CD4-positive, alpha-beta T cell treated with Interferon alpha-2 for 1 hour (primary cell): ENCODE measurements around the gene SRMS.

ENCODE experiments used
- DNase-seq, 2 donors: peaks; one replicate each; pipeline ENCODE4 v3.0.0-alpha.2; 2020 to 2022

The SRMS gene

GRCh38 chr20:63551068-63551467 is 3.5 kb upstream of the SRMS start:
- no peak for DNase-seq

DNA sequence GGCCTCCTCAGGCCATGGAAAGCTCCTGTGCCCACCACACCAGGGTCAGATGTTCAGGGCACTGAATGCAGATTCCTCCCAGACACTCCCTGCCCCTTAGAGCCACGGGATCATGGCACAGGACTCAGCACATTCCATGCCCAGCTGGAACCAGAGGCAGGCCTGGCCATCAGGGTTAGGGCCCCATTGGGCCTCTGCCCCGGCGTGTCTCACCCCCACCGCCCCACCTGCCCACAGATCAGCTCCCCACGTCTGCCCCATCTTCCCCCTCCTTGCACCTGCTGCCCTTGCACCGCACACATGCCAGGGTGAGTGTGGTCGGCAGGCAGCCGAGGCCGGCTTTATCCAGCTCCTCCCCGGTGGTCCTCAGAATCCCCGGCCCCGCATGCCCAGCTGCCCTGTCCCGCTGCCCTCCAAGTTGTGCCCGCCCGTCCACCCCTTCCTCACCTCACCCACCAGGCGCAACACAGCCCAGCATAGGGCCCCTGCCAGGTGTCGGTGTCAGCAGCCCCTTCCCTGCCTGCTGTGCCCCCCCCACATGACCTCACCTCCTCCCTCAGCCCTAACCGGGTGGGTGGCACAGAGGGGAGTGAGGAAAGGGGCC is 2.2 kb upstream of the SRMS start:
- DNase-seq: no peak

DNA sequence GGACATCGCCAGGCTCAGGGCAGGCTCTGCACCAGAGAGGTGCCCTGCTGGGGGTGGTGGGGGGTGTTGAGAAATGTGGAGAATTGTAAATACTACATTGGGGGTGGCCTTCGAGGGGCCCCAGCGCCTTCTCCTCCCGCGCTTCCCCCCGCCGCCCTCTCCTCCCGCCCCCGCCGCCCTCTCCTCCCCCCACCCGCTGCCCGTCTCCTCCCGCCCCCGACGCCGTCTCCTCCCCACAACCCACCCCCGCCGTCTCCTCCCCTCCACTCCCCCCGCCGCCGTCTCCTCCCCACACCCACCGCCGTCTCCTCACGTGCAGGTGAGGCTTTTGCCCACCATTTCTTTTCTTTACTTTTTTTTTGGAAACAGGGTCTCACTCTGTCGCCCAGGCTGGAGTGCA is 1.5 kb upstream of the SRMS start:
- DNase-seq: no peak

DNA sequence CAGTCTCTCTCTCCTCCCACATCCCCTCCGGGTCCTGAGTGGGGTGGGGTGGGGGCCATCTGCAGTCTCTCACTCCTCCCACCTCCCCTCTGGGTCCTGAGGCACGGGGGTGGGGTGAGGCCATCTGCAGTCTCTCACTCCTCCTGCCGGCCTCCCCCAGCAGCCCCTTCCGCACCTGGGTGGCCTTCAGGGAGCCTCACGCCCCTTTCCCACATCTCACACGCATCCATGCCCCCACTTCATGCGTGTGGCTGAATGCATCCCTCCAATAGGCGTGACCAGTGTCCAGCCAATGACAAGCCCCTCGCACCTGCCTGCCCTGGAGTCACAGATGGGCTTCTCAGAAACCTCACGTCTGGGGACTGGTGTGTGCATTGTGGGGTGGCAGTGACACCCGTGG is 993 bp upstream of the SRMS start:
- DNase-seq: no peak

GRCh38 chr20:63546956-63547724 is 409 bp downstream of the SRMS start:
- DNase-seq: no peak

DNA sequence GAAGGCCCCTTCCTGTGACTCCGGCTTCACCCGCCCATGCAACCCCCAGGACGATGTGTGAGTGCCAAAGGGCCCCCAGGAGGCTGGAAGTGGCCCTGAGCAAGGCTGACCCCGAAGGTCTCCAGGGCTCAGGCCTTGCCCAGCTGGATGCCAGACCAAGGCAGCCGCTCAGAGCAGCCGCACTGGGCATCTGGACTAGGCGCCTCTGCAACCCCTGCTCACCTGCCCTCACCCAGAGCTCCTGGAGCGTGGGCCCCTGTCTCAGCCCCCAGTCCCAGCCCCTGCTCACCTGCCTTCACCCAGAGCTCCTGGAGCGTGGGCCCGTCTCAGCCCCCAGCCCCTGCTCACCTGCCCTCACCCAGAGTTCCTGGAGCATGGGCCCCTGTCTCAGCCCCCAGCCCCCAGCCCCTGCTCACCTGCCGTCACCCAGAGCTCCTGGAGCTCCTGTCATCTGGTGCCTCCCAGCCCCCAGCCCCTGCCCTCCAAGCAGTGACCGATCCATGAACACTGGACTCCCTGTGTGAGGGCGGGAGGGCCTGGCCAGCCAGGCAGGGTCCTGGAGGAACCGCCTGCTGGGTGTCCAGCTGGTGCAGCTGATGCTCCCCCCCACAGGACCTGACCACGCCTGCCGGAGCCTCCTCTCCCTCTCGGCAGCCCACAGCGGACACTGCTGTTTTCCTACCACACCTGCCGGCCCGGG is 1.1 kb downstream of the SRMS start:
- DNase-seq: no peak

- no peak for DNase-seq
These were observed 1.7 kb downstream of the SRMS start for GRCh38 chr20:63545814-63546213.

GRCh38 chr20:63544958-63545516 is 2.5 kb downstream of the SRMS start:
- DNase-seq: no peak

DNA sequence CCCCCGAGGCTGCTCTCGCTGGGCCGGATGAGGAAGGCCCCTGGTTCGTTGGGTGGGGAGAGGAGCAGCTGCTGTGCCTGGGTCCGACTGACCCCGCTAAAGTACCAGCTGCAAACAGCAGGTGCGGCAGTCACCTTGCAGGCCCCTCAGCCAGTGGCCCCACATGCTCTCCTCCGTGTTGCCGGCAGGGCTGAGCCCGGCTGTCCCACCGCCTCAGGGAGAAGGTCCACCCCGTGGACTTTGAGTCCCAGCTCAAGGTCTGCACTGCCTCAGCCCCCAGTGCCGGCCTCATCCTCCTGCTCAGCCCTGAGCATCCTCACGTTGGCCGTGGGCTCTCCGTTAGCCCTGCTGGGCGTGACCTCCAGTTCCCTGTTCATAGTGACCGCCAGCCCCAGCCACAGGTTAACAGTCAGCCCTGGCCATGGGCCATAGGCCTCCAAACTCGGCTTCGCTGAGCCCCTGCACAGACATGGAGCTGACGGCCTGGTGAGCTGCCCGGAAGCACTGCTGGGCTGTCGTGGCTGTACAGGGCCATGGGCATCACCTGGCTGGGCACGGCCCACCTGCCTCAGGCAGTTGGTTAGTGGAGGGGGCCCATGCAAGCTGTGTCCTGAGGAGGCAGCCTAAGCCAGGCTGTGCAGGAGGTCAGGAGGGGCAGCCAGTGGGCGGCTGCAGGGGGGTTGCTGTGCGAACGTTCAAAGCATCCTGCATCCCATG is 3.1 kb downstream of the SRMS start:
- no peak for DNase-seq

DNA sequence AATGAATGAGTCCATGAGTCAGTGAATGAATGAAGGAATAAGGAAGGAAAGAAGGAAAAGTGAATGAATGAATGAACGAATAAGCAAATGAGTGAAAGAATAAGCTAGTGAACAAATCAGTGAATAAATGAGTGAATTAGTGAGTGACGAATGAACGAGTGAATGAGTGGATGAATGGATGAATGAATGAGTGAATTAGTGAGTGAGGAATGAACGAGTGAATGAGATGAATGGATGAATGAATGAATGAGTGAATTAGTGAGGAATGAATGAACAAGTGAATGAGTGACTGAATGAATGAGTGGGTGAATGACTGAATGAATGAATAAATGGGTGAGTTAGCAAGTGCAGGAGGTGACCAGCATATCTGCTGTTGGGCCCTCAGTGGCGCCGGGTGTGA is 3.8 kb downstream of the SRMS start:
- no peak for DNase-seq

DNA sequence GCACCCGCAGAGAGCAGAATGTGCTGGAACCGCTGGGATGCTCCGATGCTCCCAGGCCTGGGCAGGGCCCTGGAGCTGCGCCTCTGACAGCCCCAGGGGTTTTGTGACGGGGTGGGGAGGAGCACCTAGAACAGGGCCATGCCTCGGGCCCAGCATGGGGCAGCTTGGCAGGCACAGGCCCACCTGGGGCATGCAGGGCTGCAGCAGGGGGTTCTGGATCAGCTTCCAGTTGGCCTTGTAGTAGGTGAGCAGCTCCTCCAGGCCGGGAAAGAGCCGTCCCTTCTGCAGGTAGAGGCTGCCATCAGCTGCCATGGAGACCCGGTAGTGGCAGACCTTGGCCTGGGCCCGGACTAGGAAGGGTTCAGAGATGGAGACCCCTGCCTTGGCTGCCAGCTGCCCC is 4.4 kb downstream of the SRMS start:
- DNase-seq: no peak

DNA sequence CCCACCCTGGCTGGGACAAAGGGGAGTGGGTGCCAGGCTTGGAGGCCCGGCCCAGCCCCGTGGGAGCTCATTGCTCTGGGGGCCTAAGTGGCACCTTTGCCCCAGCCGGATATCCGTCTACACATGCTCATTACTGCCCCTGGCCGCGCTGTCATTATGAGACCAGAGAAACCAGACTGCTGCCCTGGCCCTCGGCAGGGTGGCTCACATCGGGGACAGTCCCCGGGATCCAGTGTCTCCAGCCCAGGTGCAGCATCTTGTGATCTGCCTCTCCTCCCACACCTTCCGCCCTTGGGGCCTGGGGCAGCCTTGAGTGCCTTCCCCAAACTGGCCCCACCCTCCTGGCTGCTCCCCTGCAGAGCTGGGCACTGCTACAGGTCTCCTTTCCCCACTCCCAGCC is 4.9 kb downstream of the SRMS start:
- DNase-seq: peak in 1 of 2 donors; percentile 32

DNA sequence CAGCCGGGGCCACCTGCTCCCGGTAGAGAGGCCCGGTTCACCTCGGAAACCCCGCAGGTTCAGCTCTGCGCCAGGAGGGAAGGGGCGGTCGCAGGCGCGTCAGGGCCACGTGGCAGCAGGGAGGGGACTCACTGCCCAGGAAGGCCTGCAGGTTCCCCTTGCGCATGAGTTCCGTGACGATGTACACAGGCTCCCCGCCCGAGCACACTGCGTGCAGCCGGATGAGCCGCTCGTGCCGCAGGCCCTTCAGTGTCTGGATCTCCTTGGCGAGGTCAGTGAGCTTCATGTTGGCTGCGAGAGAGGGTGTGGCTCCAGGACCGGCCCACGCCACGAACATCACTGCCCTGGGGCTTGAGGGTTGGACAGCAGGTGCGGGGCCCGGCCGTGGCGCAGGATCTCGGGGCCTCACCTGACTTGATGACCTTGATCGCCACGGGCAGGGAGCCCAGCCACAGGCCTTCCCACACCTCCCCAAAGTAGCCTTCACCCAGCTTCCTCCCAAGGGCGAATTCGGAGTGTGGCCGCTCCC is 5.5 kb downstream of the SRMS start:
- no peak for DNase-seq

GRCh38 chr20:63541371-63541770 is 6.2 kb downstream of the SRMS start:
- DNase-seq: no peak

GRCh38 chr20:63540417-63541186 is 6.9 kb downstream of the SRMS start:
- no peak for DNase-seq

DNA sequence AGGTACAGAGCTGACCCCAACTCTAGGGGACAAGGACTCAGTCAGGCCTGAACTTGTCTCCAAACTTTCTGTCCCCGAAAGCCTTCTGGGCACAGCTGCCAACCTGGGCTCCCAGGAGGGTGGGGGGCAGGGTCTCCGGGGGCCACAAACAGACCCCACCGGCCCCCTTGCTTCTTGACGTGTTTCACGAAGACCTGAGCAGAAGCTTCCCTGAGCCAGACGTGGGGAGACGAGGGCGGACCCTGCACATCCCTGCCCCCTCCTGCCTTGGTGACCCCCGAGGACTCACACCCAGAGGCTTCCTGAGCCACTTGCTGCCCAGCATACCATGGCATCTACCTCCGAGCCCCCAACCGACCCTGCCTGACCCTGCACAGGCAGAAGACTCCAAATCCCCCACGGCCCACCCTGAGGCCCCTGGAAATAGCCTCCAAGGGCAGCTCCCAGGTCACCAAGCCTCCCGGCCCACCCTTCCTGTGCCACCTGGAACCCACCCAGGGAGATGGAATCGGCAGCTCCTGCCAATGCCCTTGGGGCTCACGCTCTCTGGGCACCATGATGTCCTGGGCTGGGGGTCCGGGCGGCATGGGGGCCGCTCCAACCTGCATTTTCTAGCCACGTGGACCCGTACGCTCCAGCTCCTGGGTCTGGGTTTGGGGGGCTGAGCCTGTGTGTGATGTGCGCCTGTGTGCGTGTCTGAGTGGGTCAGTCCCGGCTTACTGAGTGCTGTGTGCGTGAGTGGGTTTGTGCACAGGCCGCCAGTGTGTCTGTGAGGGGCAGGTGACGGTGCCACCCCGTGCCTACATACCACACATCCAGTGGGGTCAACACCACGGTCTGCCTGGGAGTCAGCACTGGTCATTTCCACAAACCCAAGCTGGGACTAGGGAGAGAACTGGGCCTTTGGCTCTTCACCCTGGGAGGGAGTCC is 7.8 kb downstream of the SRMS start:
- no peak for DNase-seq

DNA sequence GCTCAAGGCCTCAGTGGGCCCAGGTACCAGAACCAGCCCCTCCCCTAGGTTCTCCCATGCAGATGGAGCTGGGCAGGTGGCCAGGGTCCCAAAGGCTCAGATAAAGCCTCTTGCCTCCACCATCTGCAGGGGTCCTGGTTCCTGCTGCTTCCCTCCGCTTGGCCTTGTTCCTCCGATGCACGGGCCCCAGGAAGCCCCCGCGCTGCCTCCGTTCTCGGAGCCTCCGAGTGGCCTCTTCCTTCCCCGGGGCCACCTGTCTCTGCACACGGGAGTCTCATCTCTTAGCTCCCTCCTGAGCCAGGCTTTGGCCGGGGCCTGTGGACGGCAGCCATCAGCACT is 8.5 kb downstream of the SRMS start:
- no peak for DNase-seq

DNA sequence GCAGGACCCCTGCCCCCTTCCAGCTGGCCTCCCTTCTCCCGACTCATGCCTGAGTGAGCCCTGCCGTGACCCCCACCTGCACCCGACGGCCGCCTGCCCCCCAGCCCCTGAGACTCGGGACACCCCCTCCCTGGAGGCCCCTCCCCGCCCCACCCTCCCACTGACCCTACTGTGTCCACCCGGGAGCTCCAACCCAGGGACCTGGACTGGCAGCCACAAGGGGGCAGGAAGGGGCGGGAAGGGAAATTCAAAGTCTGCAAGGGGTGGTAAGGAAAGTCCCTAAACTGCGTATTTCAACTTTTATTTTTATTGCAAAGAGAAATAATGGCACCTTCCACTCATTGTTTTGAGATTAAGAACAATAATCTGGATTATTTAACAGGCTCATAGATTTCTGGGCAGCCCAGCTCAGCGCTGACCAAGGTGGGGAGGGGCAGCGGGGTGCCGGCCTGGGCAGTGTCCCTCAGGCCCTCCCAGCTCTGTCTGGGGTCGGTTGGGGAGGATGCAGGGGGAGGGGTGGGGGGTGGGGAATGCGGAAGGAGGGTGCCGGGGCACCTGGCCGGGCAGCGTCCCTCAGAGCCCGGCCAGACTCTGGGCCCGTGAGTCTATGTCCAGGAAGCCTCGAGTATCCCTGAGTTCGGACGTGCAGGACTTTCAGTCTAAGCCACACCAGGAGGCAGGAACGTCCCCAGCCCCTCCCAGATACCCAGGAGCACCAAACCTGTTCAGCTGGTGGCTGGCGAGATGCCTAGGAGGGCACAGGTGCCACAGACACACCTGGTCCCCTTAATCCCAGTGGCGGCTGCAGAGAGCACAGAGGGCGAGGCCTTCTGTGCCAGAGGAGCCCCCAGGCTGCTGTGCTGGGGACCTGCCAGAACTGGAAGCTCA is 9.1 kb downstream of the SRMS start:
- DNase-seq: peak; percentile 52 to 72

GRCh38 chr20:63537525-63538203 is 9.9 kb downstream of the SRMS start:
- DNase-seq: peak; percentile 97 to 98
